PC-9 (cell line): ENCODE measurements around the gene KCNJ18. TPM values are rescaled to one million over a fixed set of nuclear protein-coding genes. Genes with fewer than 3 reads are reported as not detected.
"Not testable (repeated sequence)": the region's sequence is repeated elsewhere in the genome, so short reads cannot be mapped to it uniquely, and the experiment has no call there.

Experiments used
- BruUV-seq: library from RNA; stranded (reverse); fragments of 400-500 nt; replicated peaks from 2 replicates; lab custom pipeline; 2021; lab: Mats Ljungman, UMichigan
- CTCF ChIA-PET: fragments of 300-600 bp; sonication (Branson Sonifier 250); formaldehyde crosslinking; loops from one replicate; lab custom pipeline; 2022; ENCODE audit warnings: antibody characterized with exemption; lab: Charles Lee
- POLR2A ChIA-PET: fragments of 300-600 bp; sonication (Branson Sonifier 250); formaldehyde crosslinking; loops from one replicate; lab custom pipeline; 2022; ENCODE audit warnings: antibody characterized with exemption; ENCODE audit not compliant: unreplicated experiment; lab: Charles Lee
- DNase-seq, 2 experiments: peaks; one replicate each; pipeline versions ENCODE4 v3.0.0 to v3.0.0-alpha.2; 2015 to 2022; ENCODE audit warnings: mixed read lengths in 1 of 2
- H2AFZ ChIP-seq: fragments of 200-600 bp; sonication (generic); 2 replicates; pipeline ENCODE4 v1.8.1; 2017; ENCODE audit warnings: antibody characterized with exemption
- H3F3A ChIP-seq: fragments of 200-600 bp; sonication (generic); 2 replicates; pipeline ENCODE4 v1.8.1; 2017; ENCODE audit warnings: antibody characterized with exemption, mild to moderate bottlenecking, low read depth; ENCODE audit not compliant: insufficient read depth
- H3K27ac ChIP-seq: fragments of 200-600 bp; sonication (generic); 2 replicates; pipeline ENCODE4 v1.6.1; 2016; ENCODE audit warnings: mixed run types
- H3K27me3 ChIP-seq: fragments of 200-600 bp; sonication (generic); 2 replicates; pipeline ENCODE4 v1.6.1; 2016; ENCODE audit warnings: low read depth, mixed run types; ENCODE audit not compliant: insufficient read depth
- H3K36me3 ChIP-seq: fragments of 200-600 bp; sonication (generic); 2 replicates; pipeline ENCODE4 v1.6.1; 2016; ENCODE audit warnings: low read depth, mixed run types
- H3K4me1 ChIP-seq: fragments of 200-600 bp; sonication (generic); replicated peaks from 2 replicates; pipeline ENCODE4 v1.6.1; 2016; ENCODE audit warnings: mixed run types; ENCODE audit not compliant: insufficient read depth
- H3K4me2 ChIP-seq: fragments of 200-600 bp; sonication (generic); 2 replicates; pipeline ENCODE4 v1.6.1; 2017; ENCODE audit warnings: mixed run types
- H3K4me3 ChIP-seq: fragments of 200-600 bp; sonication (generic); 2 replicates; pipeline ENCODE4 v1.6.1; 2016; ENCODE audit warnings: mixed run types
- H3K79me2 ChIP-seq: fragments of 200-600 bp; sonication (generic); 2 replicates; pipeline ENCODE4 v1.6.1; 2017; ENCODE audit warnings: low read depth, mixed run types
- H3K9me2 ChIP-seq: fragments of 200-600 bp; sonication (generic); 2 replicates; pipeline ENCODE4 v1.8.1; 2017; ENCODE audit warnings: mild to moderate bottlenecking; ENCODE audit not compliant: insufficient read depth
- H3K9me3 ChIP-seq: fragments of 200-600 bp; sonication (generic); 2 replicates; pipeline ENCODE4 v1.8.1; 2016; ENCODE audit warnings: low read depth; ENCODE audit not compliant: insufficient read depth
- H4K20me1 ChIP-seq: fragments of 200-600 bp; sonication (generic); 2 replicates; pipeline ENCODE4 v1.8.1; 2017; ENCODE audit not compliant: insufficient read depth
- EZH2 ChIP-seq: fragments of 200-600 bp; sonication (generic); IDR thresholded peaks from 2 replicates; pipeline ENCODE4 v1.8.0; 2017; ENCODE audit warnings: antibody characterized with exemption, low read depth
- intact Hi-C: fragments of 100-400 bp; cut with micrococcal nuclease; formaldehyde crosslinking; loops from one replicate; pipeline ENCODE4 v1.10.0; 2022; ENCODE audit not compliant: unreplicated experiment
- total RNA-seq: library from RNA; stranded (reverse); gene quantifications from 2 replicates; pipeline ENCODE4 v1.2.3, GENCODE V29; 2021
- TF ChIP-seq, protein P1 (sequence below): fragments of 200-600 bp; sonication (generic); conservative IDR thresholded peaks from 2 replicates; pipeline ENCODE4 v1.6.1; 2017; ENCODE audit warnings: mixed run types, antibody characterized with exemption, mild to moderate bottlenecking, moderate library complexity

Gene KCNJ18
- total RNA-seq, 1 experiment from 2014 or later: not detected

DNA sequence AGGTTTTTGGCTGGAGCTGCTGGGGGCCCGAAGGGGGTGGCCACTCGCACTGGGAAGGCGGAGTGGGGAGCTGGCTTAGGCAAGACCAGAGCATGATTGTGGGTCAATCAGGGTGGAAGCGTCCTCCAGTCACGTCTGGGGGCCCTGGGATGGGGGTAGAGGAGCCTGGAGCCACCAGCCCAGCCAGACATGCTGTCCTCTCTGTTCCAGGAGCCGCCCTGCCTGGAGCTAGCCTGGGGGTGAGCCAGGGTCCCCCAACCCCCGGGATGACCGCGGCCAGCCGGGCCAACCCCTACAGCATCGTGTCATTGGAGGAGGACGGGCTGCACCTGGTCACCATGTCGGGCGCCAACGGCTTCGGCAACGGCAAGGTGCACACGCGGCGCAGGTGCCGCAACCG lies 10.2 kb downstream of the KCNJ18 start:
- H3K4me2 ChIP-seq, H3K27ac ChIP-seq, H3K4me3 ChIP-seq, H3F3A ChIP-seq, intact Hi-C loops, H3K36me3 ChIP-seq, H3K79me2 ChIP-seq, DNase-seq, H2AFZ ChIP-seq, H3K9me2 ChIP-seq, H3K9me3 ChIP-seq, H4K20me1 ChIP-seq, BruUV-seq, CTCF ChIA-PET, H3K27me3 ChIP-seq, POLR2A ChIA-PET: not testable (repeated sequence)
- H3K4me1 ChIP-seq: peaks cover 15% of the 10 kb centered on the region

DNA sequence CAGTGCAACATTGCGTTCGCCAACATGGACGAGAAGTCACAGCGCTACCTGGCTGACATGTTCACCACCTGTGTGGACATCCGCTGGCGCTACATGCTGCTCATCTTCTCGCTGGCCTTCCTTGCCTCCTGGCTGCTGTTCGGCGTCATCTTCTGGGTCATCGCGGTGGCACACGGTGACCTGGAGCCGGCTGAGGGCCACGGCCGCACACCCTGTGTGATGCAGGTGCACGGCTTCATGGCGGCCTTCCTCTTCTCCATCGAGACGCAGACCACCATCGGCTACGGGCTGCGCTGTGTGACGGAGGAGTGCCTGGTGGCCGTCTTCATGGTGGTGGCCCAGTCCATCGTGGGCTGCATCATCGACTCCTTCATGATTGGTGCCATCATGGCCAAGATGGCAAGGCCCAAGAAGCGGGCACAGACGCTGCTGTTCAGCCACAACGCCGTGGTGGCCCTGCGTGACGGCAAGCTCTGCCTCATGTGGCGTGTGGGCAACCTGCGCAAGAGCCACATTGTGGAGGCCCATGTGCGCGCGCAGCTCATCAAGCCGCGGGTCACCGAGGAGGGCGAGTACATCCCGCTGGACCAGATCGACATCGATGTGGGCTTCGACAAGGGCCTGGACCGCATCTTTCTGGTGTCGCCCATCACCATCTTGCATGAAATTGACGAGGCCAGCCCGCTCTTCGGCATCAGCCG lies 10.8 kb downstream of the KCNJ18 start:
- POLR2A ChIA-PET, H4K20me1 ChIP-seq, H3K4me2 ChIP-seq, CTCF ChIA-PET, H3K27ac ChIP-seq, H3F3A ChIP-seq, H3K9me3 ChIP-seq, H2AFZ ChIP-seq, H3K79me2 ChIP-seq, BruUV-seq, H3K36me3 ChIP-seq, H3K4me3 ChIP-seq, intact Hi-C loops, H3K27me3 ChIP-seq, H3K9me2 ChIP-seq, H3K4me1 ChIP-seq, DNase-seq: not testable (repeated sequence)

DNA sequence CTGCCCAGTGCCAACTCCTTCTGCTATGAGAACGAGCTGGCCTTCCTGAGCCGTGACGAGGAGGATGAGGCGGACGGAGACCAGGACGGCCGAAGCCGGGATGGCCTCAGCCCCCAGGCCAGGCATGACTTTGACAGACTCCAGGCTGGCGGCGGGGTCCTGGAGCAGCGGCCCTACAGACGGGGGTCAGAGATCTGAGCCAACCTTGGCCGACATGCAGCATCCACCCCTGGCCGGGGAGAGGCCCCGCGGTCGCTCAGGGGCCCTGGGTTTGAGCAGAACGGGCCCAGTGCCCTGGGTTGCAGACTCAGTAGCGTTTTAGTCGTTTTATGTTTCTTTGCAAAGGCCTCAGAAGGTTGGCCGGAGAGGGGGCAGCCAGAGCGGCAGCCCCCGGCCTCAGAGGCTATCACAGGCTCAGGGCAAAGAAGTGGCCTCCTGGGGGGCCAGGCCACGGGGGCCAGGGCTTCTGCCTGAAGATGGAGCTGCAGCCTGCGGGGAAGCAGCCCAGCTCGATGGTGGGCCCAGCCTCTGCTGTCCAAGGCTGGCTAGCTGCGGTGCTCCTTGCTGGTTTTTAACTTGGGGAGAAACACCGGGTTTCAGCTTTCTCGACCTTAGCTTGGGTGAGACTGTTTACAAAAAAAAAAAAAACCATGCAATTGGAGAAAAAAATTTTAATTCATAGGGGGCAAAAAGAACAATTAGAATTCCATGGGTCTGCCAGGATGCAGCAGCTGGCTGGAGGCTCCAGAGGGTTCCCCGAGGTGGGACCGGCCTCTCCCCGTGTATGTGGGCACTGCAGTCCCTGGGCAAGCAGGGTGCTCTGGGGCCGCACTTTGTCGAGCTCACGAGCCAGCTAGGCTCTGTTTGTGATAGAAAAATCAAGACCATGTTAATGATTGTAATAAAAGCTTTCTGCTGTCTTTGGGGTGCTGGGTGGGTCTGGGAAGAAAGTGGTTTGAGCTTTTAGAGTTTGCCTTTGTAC lies 11.9 kb downstream of the KCNJ18 start:
- intact Hi-C loops, H3K9me2 ChIP-seq, DNase-seq: not testable (repeated sequence)

DNA sequence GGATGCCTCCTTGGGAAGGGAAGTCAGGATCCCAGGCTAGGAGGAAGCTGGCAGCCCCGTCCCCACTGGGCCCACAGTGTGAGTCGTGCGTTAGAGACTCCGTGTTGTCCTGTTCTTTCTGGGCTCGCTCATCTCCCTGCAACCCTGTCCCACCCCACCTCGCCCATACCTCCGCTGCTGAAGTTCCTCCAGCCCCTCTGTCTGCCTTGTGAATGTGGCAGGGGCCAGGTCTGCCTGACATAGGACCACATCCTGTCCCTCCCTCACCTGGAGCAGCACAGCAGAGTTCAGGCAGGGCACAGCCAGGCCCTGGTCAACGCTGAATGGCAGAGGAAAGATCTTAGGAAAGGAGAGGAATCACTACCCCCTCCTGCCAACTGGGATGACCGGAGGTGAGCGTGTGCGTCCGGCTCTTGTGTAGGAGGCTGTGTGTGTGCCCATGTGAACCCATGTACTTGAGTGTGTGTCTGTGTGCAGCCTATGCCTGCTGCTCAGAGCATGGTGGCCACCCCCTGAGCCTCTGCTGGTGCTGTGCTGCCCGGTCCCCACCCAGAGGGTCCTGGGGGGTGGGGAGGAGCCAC lies 12.8 kb downstream of the KCNJ18 start:
- intact Hi-C loops: no loop called here
- CTCF ChIA-PET: no interaction called here
- no peak for DNase-seq
- H3F3A ChIP-seq: no peaks in the 10 kb centered on the region
- H3K27me3 ChIP-seq: no peaks in the 10 kb centered on the region
- no peak overlapping the region for H3K4me3 ChIP-seq
- no peak overlapping the region for H3K4me2 ChIP-seq
- POLR2A ChIA-PET: no interaction called here
- H3K79me2 ChIP-seq: no peaks in the 10 kb centered on the region
- peaks cover 6% of the 10 kb centered on the region for H3K4me1 ChIP-seq
- no peak overlapping the region for H2AFZ ChIP-seq
- H3K27ac ChIP-seq: no peak overlapping the region
- H4K20me1 ChIP-seq: no peaks in the 10 kb centered on the region
- no peaks in the 10 kb centered on the region for H3K36me3 ChIP-seq
- TF ChIP-seq EZH2: no peak
- TF ChIP-seq, protein P1, sequence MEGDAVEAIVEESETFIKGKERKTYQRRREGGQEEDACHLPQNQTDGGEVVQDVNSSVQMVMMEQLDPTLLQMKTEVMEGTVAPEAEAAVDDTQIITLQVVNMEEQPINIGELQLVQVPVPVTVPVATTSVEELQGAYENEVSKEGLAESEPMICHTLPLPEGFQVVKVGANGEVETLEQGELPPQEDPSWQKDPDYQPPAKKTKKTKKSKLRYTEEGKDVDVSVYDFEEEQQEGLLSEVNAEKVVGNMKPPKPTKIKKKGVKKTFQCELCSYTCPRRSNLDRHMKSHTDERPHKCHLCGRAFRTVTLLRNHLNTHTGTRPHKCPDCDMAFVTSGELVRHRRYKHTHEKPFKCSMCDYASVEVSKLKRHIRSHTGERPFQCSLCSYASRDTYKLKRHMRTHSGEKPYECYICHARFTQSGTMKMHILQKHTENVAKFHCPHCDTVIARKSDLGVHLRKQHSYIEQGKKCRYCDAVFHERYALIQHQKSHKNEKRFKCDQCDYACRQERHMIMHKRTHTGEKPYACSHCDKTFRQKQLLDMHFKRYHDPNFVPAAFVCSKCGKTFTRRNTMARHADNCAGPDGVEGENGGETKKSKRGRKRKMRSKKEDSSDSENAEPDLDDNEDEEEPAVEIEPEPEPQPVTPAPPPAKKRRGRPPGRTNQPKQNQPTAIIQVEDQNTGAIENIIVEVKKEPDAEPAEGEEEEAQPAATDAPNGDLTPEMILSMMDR: no peak
- no peaks in the 10 kb centered on the region for H3K9me2 ChIP-seq
- no TSS peak for BruUV-seq
- H3K9me3 ChIP-seq: no peaks in the 10 kb centered on the region

More for the DNA sequence above, 11.9 kb downstream of the KCNJ18 start:
- BruUV-seq, H3K27ac ChIP-seq, H3K4me2 ChIP-seq, POLR2A ChIA-PET, H3K36me3 ChIP-seq, H3K4me1 ChIP-seq, H3K79me2 ChIP-seq, H3K4me3 ChIP-seq, H3K9me3 ChIP-seq, H2AFZ ChIP-seq, CTCF ChIA-PET, H3K27me3 ChIP-seq, H4K20me1 ChIP-seq, H3F3A ChIP-seq: not testable (repeated sequence)

DNA sequence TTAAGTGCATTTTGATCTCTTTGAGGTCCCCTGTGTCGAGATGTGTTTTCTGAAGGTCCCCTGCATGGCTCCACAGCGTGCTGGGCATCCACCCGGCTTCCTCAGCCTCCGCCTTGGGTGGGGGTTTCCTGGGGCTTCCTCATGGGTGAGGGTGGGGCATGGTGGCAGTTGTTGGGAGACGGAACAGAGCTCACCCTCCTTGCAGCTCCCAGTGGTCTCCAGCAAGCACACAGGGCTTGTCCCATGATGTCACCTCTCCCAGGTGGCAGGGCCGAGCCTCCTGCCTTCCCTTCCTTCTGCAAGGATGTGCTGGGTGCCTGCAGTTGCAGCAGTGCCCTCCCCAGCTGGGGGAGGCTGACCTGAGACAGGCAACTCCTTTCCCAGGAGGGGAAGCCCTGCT lies 13.4 kb downstream of the KCNJ18 start:
- H3K4me3 ChIP-seq, intact Hi-C loops, H3K27me3 ChIP-seq, H3K36me3 ChIP-seq, H4K20me1 ChIP-seq, H3K4me1 ChIP-seq, H3K4me2 ChIP-seq, POLR2A ChIA-PET, H3F3A ChIP-seq, H3K9me2 ChIP-seq, H2AFZ ChIP-seq, H3K9me3 ChIP-seq, CTCF ChIA-PET, H3K27ac ChIP-seq, BruUV-seq, DNase-seq, H3K79me2 ChIP-seq: not testable (repeated sequence)

DNA sequence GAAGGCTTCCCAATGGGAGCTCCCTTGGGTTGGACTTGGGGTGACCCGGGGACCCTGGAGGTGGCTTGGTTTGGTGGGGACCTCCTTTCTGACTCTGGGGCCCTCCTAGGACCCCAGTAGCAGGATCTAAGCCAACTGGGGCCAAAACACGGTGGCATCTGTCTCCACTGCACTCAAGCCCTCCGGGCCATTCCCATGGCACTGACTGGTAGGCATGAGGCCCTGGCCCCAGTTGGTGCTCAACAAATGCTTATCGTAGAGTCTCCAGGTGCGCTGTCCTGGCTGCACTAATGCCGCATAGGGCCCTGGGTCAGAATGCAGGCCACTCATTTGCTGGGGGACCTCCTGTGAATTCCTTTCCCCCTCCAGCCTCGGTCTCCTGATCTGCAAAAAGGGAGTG lies 14.2 kb downstream of the KCNJ18 start:
- H3K4me2 ChIP-seq, H3F3A ChIP-seq, POLR2A ChIA-PET, H3K4me1 ChIP-seq, CTCF ChIA-PET, H3K4me3 ChIP-seq, intact Hi-C loops, H3K9me2 ChIP-seq, H3K79me2 ChIP-seq, BruUV-seq, H2AFZ ChIP-seq, H3K27ac ChIP-seq, H3K27me3 ChIP-seq, H3K9me3 ChIP-seq, DNase-seq, H4K20me1 ChIP-seq, H3K36me3 ChIP-seq: not testable (repeated sequence)
